GM10266 (cell line): ENCODE data around the gene CDCA8.
"Not testable (repeated sequence)": the region's sequence is repeated elsewhere in the genome, so short reads cannot be mapped to it uniquely, and the experiment has no call there.

Experiments
- DNase-seq: peaks from one replicate; pipeline ENCODE4 v3.0.0; 2012; ENCODE audit errors: extremely low spot score
- CTCF ChIP-seq: IDR thresholded peaks from 2 replicates; pipeline ENCODE4 v1.5.1; 2012; ENCODE audit warnings: mild to moderate bottlenecking, low read depth; ENCODE audit not compliant: control insufficient read depth, insufficient read depth; ENCODE audit errors: missing control alignments

Gene CDCA8

GRCh38 chr1:37728416-37728815 is 36.1 kb downstream of the CDCA8 start:
- DNase-seq = no peak
- TF ChIP-seq CTCF = no peak

GRCh38 chr1:37730376-37730775 is 38.1 kb downstream of the CDCA8 start:
- no peak for DNase-seq
- no peak for TF ChIP-seq CTCF

GRCh38 chr1:37731312-37732019 is 39.1 kb downstream of the CDCA8 start:
- TF ChIP-seq CTCF = no peak
- DNase-seq = no peak

GRCh38 chr1:37732111-37732780 is 39.9 kb downstream of the CDCA8 start:
- no peak for TF ChIP-seq CTCF
- DNase-seq = no peak

GRCh38 chr1:37734629-37735591 is 42.6 kb downstream of the CDCA8 start:
- DNase-seq = no peak
- TF ChIP-seq CTCF = no peak

- DNase-seq = not testable (repeated sequence)
Measured at GRCh38 chr1:37737975-37738374, 45.7 kb downstream of the CDCA8 start.

- not testable (repeated sequence) for DNase-seq
Measured at GRCh38 chr1:37738619-37739018, 46.3 kb downstream of the CDCA8 start.

GRCh38 chr1:37739222-37739621 is 46.9 kb downstream of the CDCA8 start:
- no peak for DNase-seq
- no peak for TF ChIP-seq CTCF
